NCI-H2227 treated with DMSO at 0.1 percent for 48 hours (cell line): ENCODE measurements around the gene PCDHA9.
"Not testable (repeated sequence)": the region's sequence is repeated elsewhere in the genome, so short reads cannot be mapped to it uniquely, and the experiment has no call there.

Experiments used
- DNase-seq: peaks from one replicate; lab custom pipeline; 2025; lab: John Stamatoyannopoulos, UW

Gene PCDHA9

GRCh38 chr5:140848139-140849102 is at the start of gene PCDHA9:
Gene PCDHA9 (plus strand): TSS chr5:140848382. CDS start chr5:140848496, 114 bp downstream.
- DNase-seq = not testable (repeated sequence)

- no peak for DNase-seq
Measured at GRCh38 chr5:140800816-140801493, 47.2 kb upstream of the PCDHA9 start, which contains the start of gene PCDHA3. Gene PCDHA3 (plus strand): TSS chr5:140801057.

- no peak for DNase-seq
Measured at GRCh38 chr5:140801494-140801841, 46.7 kb upstream of the PCDHA9 start.

- DNase-seq = not testable (repeated sequence)
Measured at GRCh38 chr5:140802381-140802780, 45.8 kb upstream of the PCDHA9 start.

GRCh38 chr5:140802781-140803271 is 45.4 kb upstream of the PCDHA9 start:
- DNase-seq = no peak

GRCh38 chr5:140806834-140807775 is 41.1 kb upstream of the PCDHA9 start, which contains the start of gene PCDHA4:
Gene PCDHA4 (plus strand): TSS chr5:140807068.
- DNase-seq = no peak

- not testable (repeated sequence) for DNase-seq
Measured at GRCh38 chr5:140808241-140808888, 39.8 kb upstream of the PCDHA9 start.

- no peak for DNase-seq
Measured at GRCh38 chr5:140808889-140809291, 39.3 kb upstream of the PCDHA9 start.

- no peak for DNase-seq
Measured at GRCh38 chr5:140821375-140822280, 26.6 kb upstream of the PCDHA9 start, which contains the start of gene PCDHA5. Gene PCDHA5 (plus strand): TSS chr5:140821613.

- DNase-seq = no peak
Measured at GRCh38 chr5:140822281-140822629, 25.9 kb upstream of the PCDHA9 start.

GRCh38 chr5:140822969-140823368 is 25.2 kb upstream of the PCDHA9 start:
- DNase-seq = not testable (repeated sequence)

- DNase-seq = no peak
Measured at GRCh38 chr5:140823475-140823874, 24.7 kb upstream of the PCDHA9 start.

- DNase-seq = peak; percentile 52
Measured at GRCh38 chr5:140827704-140828361, 20.3 kb upstream of the PCDHA9 start, which contains the start of gene PCDHA6. Gene PCDHA6 (plus strand): TSS chr5:140827960. CDS start chr5:140828092, 132 bp downstream.

GRCh38 chr5:140828362-140828737 is 19.8 kb upstream of the PCDHA9 start:
- DNase-seq = peak; percentile 5

- DNase-seq = not testable (repeated sequence)
Measured at GRCh38 chr5:140829511-140830501, 18.4 kb upstream of the PCDHA9 start.

GRCh38 chr5:140833993-140834392 is 14.2 kb upstream of the PCDHA9 start, which contains the start of gene PCDHA7:
Gene PCDHA7 (plus strand): TSS chr5:140834269. CDS start chr5:140834384, 115 bp downstream.
- DNase-seq = no peak

- not testable (repeated sequence) for DNase-seq
Measured at GRCh38 chr5:140834439-140835008, 13.7 kb upstream of the PCDHA9 start.
